ENCODE measurements around the gene NYNRIN.

DNA sequence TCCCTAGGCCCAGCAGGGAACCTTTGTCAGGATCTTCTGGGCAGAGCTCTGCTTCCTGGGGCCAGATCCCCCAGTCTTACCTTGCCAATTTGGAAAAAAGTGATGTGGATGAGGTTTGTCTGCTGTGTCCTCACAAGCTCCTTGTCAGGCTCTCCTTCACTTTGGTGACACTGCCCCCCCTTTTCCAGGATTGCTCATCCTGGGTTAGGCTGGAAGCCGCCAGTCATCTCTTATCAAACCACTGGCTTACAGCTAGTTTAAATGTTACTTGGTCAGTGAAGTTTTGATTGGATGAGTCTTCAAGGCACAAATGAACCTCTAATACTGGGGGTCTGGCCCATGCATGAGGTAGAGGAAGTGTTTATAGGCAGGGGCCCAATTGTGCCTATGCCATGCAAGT is 15.3 kb downstream of the NYNRIN start:
- TF ChIP-seq, protein P1, sequence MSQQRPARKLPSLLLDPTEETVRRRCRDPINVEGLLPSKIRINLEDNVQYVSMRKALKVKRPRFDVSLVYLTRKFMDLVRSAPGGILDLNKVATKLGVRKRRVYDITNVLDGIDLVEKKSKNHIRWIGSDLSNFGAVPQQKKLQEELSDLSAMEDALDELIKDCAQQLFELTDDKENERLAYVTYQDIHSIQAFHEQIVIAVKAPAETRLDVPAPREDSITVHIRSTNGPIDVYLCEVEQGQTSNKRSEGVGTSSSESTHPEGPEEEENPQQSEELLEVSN (IDR thresholded peaks at IDR 0.05) = no peak
- no peak for TF ChIP-seq YY1 (IDR thresholded peaks at IDR 0.05; ENCODE audit: low read depth, low read length)
- no peak for TF ChIP-seq BRCA1 (IDR thresholded peaks at IDR 0.05; ENCODE audit: low read depth, low read length)
- TF ChIP-seq, protein P2, sequence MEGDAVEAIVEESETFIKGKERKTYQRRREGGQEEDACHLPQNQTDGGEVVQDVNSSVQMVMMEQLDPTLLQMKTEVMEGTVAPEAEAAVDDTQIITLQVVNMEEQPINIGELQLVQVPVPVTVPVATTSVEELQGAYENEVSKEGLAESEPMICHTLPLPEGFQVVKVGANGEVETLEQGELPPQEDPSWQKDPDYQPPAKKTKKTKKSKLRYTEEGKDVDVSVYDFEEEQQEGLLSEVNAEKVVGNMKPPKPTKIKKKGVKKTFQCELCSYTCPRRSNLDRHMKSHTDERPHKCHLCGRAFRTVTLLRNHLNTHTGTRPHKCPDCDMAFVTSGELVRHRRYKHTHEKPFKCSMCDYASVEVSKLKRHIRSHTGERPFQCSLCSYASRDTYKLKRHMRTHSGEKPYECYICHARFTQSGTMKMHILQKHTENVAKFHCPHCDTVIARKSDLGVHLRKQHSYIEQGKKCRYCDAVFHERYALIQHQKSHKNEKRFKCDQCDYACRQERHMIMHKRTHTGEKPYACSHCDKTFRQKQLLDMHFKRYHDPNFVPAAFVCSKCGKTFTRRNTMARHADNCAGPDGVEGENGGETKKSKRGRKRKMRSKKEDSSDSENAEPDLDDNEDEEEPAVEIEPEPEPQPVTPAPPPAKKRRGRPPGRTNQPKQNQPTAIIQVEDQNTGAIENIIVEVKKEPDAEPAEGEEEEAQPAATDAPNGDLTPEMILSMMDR (IDR thresholded peaks at IDR 0.05; ENCODE audit: control extremely low read depth in 1 of 3, insufficient read depth in 1 of 3, low read depth in 1 of 3, low read length in 3 of 3) = no peak
- no peak for TF ChIP-seq CREB1 (IDR thresholded peaks at IDR 0.05)
- no peak for TF ChIP-seq GTF2F1 (IDR thresholded peaks at IDR 0.05; ENCODE audit: borderline replicate concordance, low read depth, low read length)
- no peak for TF ChIP-seq POLR2A (IDR thresholded peaks at IDR 0.05; ENCODE audit: control extremely low read depth in 1 of 2, low read depth in 2 of 2, low read length in 2 of 2)
- TF ChIP-seq SP2 (IDR thresholded peaks at IDR 0.05; ENCODE audit: low read length) = no peak
- no peak for TF ChIP-seq EZH2 (IDR thresholded peaks at IDR 0.05; ENCODE audit: low read depth, low read length, severe bottlenecking)
- no peak for TF ChIP-seq SIN3A (conservative IDR thresholded peaks at IDR 0.05 in 1 of 2, IDR thresholded peaks at IDR 0.05 in 1 of 2; ENCODE audit: low read depth in 1 of 2, low read length in 2 of 2)
- no peak for TF ChIP-seq RXRA (IDR thresholded peaks at IDR 0.05; ENCODE audit: insufficient read depth, low read depth, low read length)
- TF ChIP-seq CHD2 (IDR thresholded peaks at IDR 0.05; ENCODE audit: low read length) = no peak

Data from H1 (cell line).